Measurements from ENCODE around the gene NMNAT1. TPM values are rescaled to one million over a fixed set of nuclear protein-coding genes. Genes with fewer than 3 reads are reported as not detected.
A peak's percentile ranks its signal among the peaks of the same experiment; 100 is the strongest.

NMNAT1 gene
- total RNA-seq, 1 donor from 2014 or later = 7.9 TPM

DNA sequence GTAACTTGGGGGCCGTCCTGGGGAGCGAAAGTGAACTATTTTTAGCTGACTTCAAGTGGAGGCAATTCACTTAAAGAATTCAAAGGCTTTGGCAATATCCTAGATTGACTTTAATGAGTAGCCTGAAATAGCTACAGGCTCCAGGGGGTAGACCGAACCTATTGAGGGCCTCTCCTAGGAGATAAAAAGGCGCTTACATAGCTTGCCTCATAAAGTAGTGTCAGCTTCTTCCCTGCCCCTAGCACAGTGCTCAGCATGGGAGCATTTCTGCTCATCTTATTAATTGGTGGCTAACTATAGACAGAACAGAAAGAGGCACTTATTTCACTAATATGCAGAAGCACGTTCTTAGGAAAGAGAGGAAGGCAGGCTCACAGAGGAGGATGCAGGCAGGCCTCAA is 20.9 kb upstream of the NMNAT1 start:
- Histone ChIP-seq H3K9me3 (no peaks in the 10 kb centered on the region), H3K4me3 (no peak overlapping the region), H3K27me3 (no peaks in the 10 kb centered on the region), H3K4me1 (no peaks in the 10 kb centered on the region), H3K36me3 (no peaks in the 10 kb centered on the region), H3K27ac (no peak overlapping the region)
- no peak for DNase-seq (ENCODE audit: low spot score in 2 of 2)
- TF ChIP-seq, protein P1, sequence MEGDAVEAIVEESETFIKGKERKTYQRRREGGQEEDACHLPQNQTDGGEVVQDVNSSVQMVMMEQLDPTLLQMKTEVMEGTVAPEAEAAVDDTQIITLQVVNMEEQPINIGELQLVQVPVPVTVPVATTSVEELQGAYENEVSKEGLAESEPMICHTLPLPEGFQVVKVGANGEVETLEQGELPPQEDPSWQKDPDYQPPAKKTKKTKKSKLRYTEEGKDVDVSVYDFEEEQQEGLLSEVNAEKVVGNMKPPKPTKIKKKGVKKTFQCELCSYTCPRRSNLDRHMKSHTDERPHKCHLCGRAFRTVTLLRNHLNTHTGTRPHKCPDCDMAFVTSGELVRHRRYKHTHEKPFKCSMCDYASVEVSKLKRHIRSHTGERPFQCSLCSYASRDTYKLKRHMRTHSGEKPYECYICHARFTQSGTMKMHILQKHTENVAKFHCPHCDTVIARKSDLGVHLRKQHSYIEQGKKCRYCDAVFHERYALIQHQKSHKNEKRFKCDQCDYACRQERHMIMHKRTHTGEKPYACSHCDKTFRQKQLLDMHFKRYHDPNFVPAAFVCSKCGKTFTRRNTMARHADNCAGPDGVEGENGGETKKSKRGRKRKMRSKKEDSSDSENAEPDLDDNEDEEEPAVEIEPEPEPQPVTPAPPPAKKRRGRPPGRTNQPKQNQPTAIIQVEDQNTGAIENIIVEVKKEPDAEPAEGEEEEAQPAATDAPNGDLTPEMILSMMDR (IDR thresholded peaks at IDR 0.05) = no peak
- intact Hi-C loops (cut with DNase I) = no loop called here

DNA sequence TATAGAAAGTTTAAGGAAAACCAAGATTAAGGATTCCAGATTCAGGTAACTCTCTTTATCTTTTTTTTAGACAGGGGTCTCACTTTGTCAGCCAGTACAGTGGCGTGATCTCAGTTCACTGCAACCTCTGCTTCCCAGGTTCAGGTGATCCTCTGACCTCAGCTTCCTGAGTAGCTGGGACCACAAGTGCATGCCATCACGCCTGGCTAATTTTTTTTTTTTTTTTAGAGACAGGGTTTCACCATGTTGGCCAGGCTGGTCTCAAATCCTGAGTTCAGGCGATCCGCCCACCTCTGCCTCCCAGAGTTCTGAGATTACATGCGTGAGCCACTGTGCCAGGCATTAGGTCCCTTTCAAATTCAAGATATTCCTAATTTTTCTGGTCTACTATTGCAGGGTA is 16.0 kb upstream of the NMNAT1 start:
- no peak for DNase-seq (ENCODE audit: low spot score in 2 of 2)
- Histone ChIP-seq H3K36me3 (peaks cover 28 to 40% of the 10 kb centered on the region in 2 donors), H3K27ac (no peak overlapping the region), H3K4me3 (no peak overlapping the region), H3K9me3 (no peaks in the 10 kb centered on the region), H3K4me1 (no peaks in the 10 kb centered on the region), H3K27me3 (no peaks in the 10 kb centered on the region)
- TF ChIP-seq, protein P1 (IDR thresholded peaks at IDR 0.05) = no peak
- intact Hi-C loops (cut with DNase I) = no loop called here

DNA sequence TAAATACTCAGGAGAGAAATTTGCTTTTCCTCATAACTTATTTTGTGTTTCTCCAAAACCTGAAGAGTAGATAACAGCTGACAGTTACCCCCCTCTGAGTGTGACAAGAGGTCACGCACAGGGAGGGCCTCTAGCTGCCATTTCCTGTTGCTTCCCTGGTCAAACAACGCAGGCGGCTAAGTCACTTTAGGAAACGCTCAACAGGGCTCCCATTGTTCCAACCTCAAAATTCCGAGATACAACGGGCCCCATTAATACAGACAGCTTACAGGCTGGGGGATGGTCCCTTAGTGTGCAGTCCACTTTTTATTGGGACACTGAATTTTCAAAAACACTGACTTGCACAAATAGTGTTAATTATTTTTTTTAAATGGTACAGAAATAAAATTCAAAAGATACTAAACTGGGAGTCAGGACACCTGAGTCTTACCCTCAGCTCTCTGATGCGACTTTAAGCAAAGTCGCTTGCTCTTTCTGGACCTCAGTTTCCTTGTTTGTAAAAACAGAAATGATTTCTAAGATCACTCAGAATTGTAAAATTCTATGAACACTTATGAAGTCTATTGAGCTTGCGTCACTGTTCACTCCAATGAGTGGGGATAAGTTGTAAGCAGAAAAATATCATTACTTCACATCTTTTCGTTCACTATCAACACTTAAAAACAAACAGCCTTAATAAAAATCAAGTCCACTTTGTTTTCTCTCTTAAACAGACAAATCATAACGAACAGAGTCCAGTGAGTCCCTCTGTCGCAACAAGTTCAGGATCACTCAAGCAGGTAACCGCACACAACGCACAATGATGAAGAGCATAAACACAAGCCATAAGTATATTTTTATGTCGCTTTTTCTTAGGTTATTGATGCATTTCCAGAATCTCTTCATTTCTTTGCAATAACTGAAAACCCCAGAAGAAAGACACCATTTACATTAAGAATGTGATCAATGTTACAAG is 13.6 kb upstream of the NMNAT1 start:
- Histone ChIP-seq H3K4me3 (no peak overlapping the region), H3K4me1 (no peaks in the 10 kb centered on the region), H3K9me3 (no peaks in the 10 kb centered on the region), H3K27me3 (no peaks in the 10 kb centered on the region), H3K27ac (no peak overlapping the region), H3K36me3 (peaks cover 37 to 60% of the 10 kb centered on the region in 2 donors)
- TF ChIP-seq, protein P1 (IDR thresholded peaks at IDR 0.05) = no peak
- no peak for DNase-seq (ENCODE audit: low spot score in 2 of 2)
- intact Hi-C loops (cut with DNase I) = no loop called here

DNA sequence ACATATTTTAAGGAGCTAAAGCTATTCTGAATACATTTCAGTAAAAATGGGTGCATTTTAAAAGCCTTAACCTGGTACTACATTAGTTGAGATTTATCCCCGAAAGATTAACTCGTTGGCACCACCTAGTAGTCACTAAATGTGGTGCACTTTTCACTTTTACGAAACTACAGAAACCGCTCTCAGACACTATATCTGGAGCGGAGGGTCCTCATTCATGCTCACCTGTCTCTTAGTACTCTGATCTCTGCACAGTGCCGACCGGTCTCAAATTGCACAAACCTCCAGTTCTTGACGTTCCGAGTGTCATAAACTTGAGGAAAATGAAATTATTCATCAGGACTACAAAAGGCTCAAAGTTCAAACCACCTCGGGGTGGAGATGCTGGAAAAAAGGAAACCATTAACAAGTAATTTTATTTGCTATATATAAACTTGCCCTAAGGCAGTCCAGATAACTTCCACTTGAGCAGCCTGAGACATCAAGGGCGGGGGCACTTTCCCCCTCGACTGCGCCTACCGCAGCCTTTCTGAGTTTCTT is 806 bp upstream of the NMNAT1 start:
- Histone ChIP-seq H3K4me3 (peak overlapping the region; percentile 88 to 95), H3K9me3 (no peaks in the 10 kb centered on the region), H3K36me3 (peaks cover 3 to 6% of the 10 kb centered on the region in 2 donors), H3K27ac (peak overlapping the region; percentile 84 to 85), H3K27me3 (no peaks in the 10 kb centered on the region), H3K4me1 (peaks cover 0 to 17% of the 10 kb centered on the region in 2 donors)
- TF ChIP-seq, protein P1 (IDR thresholded peaks at IDR 0.05) = peak; percentile 42 to 52 (median 44)
- DNase-seq (ENCODE audit: low spot score in 2 of 2) = no peak
- intact Hi-C loops (cut with DNase I) = no loop called here

DNA sequence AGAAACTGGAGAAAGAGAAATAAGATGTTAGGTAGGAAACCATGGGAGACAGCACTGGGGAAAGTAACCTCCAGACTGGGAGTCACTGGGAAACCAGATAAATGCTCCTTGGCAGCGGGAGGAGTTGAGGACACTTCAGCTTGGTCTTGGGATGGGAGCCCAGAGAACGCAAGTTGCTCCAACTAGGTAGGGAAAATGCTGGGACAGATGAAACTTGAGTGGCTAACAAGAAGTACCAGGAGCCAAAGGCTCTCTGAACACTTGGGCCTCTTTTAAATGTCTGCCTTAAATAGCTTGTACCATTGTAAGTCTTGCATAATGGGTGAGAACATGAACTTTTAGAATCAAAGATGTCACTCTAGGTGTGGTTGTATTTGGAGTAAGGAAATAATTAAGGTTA is 3.0 kb downstream of the NMNAT1 start:
- intact Hi-C loops (cut with DNase I) = no loop called here
- no peak for DNase-seq (ENCODE audit: low spot score in 2 of 2)
- TF ChIP-seq, protein P1 (IDR thresholded peaks at IDR 0.05) = no peak
- peaks cover 0 to 20% of the 10 kb centered on the region in 2 donors for H3K4me1 ChIP-seq
- no peak overlapping the region for H3K4me3 ChIP-seq
- no peak overlapping the region for H3K27ac ChIP-seq
- no peaks in the 10 kb centered on the region for H3K9me3 ChIP-seq
- peaks cover 0 to 7% of the 10 kb centered on the region in 2 donors for H3K36me3 ChIP-seq
- no peaks in the 10 kb centered on the region for H3K27me3 ChIP-seq

All from ascending aorta (tissue), 2 donors.